HG02938 (cell line): ENCODE data around the gene AP3S1.
"Not testable (repeated sequence)": the region's sequence is repeated elsewhere in the genome, so short reads cannot be mapped to it uniquely, and the experiment has no call there.

Experiments used
- ATAC-seq: cut with Tn5 transposase; IDR thresholded peaks from one replicate; pipeline ENCODE4 v1.9.1; 2021; ENCODE audit warnings: mild to moderate bottlenecking, moderate library complexity; ENCODE audit not compliant: unreplicated experiment

The AP3S1 gene

GRCh38 chr5:115824983-115825382 lies 16.8 kb upstream of the AP3S1 start:
- ATAC-seq = not testable (repeated sequence)

- no peak for ATAC-seq
Measured at GRCh38 chr5:115825948-115826347, 15.8 kb upstream of the AP3S1 start.

GRCh38 chr5:115829913-115830312 lies 11.8 kb upstream of the AP3S1 start:
- no peak for ATAC-seq

- peak; percentile 79 for ATAC-seq
Measured at GRCh38 chr5:115831163-115831768, 10.5 kb upstream of the AP3S1 start.

GRCh38 chr5:115835481-115835880 lies 6.3 kb upstream of the AP3S1 start:
- no peak for ATAC-seq

- no peak for ATAC-seq
Measured at GRCh38 chr5:115838885-115839518, 2.7 kb upstream of the AP3S1 start.

GRCh38 chr5:115840873-115841272 lies 862 bp upstream of the AP3S1 start:
- no peak for ATAC-seq

- ATAC-seq = peak; percentile 31
Measured at GRCh38 chr5:115842089-115842935, 577 bp downstream of the AP3S1 start.

- ATAC-seq = no peak
Measured at GRCh38 chr5:115842952-115843351, 1.2 kb downstream of the AP3S1 start.

GRCh38 chr5:115843444-115844130 lies 1.9 kb downstream of the AP3S1 start:
- ATAC-seq = no peak

- ATAC-seq = no peak
Measured at GRCh38 chr5:115844321-115844817, 2.6 kb downstream of the AP3S1 start.

- ATAC-seq = no peak
Measured at GRCh38 chr5:115847290-115847689, 5.6 kb downstream of the AP3S1 start.

- no peak for ATAC-seq
Measured at GRCh38 chr5:115849258-115849798, 7.6 kb downstream of the AP3S1 start.

GRCh38 chr5:115850744-115851416 lies 9.1 kb downstream of the AP3S1 start:
- ATAC-seq = no peak

- no peak for ATAC-seq
Measured at GRCh38 chr5:115854139-115854538, 12.4 kb downstream of the AP3S1 start.

- no peak for ATAC-seq
Measured at GRCh38 chr5:115855959-115856358, 14.2 kb downstream of the AP3S1 start.

GRCh38 chr5:115857057-115857479 lies 15.3 kb downstream of the AP3S1 start:
- ATAC-seq = no peak

- no peak for ATAC-seq
Measured at GRCh38 chr5:115857626-115858349, 16.1 kb downstream of the AP3S1 start.

GRCh38 chr5:115858396-115858795 lies 16.7 kb downstream of the AP3S1 start:
- ATAC-seq = no peak

GRCh38 chr5:115859378-115859777 lies 17.6 kb downstream of the AP3S1 start:
- no peak for ATAC-seq
